Activated naive CD4-positive, alpha-beta T cell treated with Interleukin-2 at 50 U/mL for 16 hours (primary cell): Measurements from ENCODE around the gene GLMN.
"Not testable (repeated sequence)": the region's sequence is repeated elsewhere in the genome, so short reads cannot be mapped to it uniquely, and the experiment has no call there.

Experiments used
- DNase-seq: peaks from one replicate; pipeline ENCODE4 v3.0.0-alpha.2; 2020

GLMN gene

DNA sequence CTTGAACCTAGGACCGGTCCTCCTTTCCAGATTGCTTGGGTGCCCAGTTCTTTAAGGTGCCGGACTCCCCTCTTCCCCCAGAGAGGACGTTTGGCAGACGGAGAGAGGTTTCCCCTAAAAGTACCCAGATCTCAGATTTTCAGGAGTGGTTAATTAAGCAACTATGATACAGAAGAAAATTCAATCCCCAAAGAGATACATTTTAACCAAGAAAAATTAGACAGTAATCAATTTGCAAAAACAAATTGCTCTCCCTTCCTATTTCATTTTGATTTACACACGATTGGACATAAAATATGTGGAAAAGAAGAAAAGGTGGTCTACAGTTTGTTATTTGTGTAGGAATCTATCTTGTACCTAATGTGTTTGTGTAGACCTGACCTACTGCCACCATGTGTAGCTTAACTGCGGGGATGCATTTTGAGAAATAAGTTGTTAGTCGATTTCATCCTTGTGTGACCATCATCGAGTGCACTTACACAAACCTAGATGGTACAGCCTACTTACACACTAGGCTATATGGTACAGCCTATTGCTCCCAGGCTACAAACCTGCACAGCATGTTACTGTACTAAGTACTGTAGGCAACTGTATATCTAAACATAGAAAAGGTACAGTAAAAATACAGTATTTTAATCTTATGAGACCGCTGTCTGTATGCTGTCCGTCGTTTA is 827 bp upstream of the GLMN start:
- no peak for DNase-seq

DNA sequence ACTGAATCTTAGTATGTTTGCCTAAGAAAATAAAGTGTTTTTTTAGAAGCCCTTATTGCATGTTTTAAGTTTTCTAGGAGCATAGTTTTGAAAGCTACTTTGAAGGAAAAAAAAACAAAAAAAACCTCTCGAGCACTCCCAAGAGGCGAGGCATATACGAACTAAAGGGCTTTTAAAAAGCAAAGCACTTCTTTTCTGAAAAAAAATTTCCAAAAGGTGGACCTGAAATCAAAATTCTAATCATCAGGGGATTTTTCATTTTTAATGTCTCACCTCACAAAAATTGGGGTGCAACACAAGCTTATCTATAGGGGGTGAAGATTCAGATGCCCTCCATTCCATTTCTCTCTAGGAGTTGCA is 594 bp downstream of the GLMN start:
- no peak for DNase-seq

DNA sequence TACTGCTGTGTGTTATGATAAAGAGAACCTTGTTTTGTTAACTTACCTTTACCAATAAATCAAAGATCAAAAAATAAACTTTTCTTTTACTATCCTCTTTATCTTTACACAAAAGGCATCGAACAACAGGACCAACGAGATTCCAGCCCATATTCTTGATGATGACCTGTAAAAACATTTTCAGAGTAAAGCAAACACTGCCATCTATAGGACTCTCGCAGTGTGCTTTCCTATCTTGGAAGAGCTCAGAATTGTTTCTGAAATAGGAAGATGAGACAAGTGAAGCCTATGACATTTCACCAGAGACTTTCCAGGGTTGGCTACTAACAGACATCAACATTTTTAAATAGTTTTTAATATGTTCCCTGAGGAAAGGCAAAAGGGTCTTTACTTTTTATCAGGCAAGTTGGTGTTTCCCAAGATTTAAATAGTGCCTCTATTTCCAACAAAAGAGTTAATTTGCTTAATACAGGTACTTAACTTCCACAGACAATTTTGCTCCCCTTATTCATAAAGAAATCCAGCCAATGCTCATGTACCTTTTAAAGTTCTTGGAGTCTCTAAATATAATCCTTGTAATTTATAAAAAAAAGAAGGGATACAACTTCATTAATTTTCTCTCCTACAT is 7.3 kb downstream of the GLMN start:
- no peak for DNase-seq

DNA sequence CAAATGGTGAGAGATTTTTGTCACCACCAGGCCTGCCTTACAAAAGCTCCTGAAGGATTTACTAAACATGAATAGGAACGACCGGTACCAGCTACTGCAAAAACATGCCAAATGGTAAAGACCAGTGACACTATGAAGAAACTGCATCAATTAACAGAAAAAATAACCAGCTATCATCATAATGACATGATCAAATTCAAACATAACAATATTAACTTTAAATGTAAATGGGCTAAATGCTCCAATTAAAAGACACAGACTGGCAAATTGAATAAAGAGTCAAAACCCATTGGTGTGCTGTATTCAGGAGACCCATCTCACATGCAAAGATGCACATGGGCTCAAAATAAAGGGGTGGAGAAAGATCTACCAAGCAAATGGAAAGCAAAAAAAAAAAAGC is 17.4 kb downstream of the GLMN start:
- DNase-seq, result not testable (repeated sequence)

DNA sequence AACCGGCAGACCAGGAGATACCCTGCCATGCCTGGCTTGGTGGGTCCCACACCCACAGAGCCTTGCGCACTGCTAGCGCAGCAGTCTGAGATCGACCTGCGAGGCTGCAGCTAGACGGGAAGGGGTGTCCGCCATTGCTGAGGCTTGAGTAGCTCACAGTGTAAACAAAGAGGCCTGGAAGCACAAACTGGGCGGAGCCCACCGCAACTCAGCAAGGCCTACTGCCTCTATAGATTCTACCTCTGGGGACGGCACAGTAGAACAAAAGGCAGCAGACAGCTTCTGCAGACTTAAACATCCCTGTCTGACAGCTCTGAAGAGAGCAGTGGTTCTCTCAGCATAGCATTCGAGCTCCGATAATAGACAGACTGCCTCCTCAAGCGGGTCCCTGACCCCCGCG is 19.0 kb downstream of the GLMN start:
- DNase-seq, result not testable (repeated sequence)

DNA sequence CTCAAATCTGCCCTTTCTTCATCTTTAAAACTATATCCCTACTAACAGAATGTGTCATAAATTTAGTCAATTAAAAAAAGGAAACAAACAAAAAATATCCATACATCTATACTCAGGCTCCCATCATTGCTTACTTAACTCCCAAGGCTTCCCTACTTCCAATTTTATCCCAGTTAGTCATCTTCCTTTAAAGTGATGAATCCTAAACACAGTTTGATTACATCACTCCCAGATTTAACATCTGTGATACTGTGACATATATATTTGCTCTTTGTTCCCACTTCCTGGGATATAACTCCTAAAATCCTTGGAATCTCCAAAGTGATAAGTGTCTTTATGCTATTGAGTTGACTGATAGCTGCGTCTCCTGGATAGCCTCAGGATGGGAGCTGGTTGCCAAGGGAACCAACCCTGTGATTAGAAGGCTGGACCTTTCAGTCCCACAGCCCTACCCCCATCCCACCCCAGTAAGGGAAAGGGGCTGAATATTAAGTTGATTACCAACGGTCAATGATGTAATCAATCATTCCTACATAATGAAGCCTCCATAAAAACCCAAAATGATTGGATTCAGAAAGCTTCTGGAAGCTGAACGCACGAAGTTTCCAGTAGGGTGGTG is 21.6 kb downstream of the GLMN start:
- DNase-seq, result no peak

DNA sequence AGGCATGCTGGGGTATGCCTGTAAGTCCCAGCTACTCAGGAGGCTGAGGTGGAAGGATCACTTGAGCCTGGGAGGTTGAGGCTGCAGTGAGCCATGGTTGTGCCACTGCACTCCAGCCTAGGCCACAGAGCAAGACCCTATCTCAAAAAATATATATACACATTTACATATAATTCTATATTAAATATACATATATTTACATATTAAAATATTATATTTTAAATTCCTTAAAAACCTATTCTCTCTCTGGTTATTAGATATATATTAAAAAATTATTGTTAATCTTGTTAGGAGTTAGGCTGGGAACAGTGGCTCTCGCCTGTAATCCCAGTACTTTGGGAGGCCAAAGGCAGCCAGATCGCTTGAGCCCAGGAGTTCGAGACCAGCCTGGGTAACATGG is 22.7 kb downstream of the GLMN start:
- DNase-seq, result no peak

DNA sequence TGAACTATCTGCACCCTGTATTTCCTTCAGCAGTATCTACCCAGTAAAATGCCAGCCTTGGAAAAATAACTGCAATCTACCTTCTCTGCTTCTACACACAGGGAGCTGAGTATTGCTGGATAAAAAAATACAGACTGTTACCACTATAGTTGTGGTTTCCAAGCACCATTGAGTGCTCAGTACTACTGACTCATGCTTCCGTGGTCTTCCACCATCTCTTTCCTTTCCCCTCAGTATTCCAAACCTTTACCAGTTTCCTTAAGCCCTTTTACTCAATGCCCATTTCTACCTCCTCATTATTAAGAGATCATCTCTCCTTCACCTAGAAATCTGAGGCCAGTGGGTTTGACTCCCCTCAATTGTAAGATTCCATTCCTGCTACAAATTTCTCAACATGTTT is 23.8 kb downstream of the GLMN start:
- DNase-seq, result no peak

DNA sequence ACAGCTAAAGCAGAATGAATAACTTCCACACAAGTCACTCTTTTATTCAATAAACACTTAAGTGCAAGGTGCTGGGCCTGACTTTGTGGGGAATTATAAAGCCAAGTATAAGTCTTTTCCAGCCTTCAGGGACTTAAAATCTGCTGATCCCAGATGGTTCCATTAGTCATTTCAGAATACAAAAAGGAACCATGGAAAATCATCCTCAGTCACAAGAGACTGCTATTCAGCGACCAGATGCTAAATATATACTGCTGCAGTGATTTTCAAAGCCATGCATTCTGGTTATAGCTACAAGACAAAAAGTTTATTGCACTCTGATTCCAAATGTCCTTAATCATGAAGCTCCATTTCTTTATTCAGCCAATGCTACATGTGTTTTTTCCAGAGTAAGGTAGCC is 25.7 kb downstream of the GLMN start:
- no peak for DNase-seq

DNA sequence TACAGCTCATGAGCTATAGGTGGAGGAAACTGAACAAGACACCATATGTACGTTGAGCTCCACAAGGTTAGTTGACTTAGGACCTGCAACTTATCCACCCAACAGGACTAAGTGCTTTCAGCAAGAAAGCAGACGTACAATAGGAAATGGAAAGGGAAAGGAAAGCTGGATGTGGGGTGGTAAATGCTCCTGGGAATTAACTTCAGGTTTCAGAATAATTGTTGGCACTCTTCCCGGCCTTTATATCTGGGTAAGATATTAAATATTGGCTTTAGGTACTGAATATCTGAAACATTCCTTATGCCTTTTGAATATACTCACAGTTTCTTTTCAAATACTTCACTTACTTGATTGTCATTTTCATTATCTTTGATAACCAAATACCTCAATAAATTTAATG is 36.3 kb downstream of the GLMN start:
- DNase-seq, result no peak

DNA sequence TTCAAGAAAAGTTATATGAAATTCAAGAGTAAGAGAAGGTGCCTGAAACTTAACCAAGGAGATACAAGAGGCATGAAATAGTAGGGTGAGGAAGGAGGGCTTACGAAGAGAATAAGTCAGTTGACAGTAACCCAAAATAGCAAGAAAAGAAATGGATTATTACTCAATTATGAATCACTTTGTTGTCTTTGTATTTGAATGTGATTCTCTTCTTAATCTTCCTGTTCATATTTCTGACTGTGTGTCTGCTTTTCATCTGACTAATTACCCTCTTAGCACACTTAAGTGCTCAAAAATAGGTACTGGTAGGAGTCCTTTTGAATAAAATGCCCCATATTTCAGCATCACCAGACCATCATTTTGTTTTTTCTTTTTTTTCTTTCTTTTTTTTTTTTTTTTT is 39.4 kb downstream of the GLMN start:
- DNase-seq, result no peak

DNA sequence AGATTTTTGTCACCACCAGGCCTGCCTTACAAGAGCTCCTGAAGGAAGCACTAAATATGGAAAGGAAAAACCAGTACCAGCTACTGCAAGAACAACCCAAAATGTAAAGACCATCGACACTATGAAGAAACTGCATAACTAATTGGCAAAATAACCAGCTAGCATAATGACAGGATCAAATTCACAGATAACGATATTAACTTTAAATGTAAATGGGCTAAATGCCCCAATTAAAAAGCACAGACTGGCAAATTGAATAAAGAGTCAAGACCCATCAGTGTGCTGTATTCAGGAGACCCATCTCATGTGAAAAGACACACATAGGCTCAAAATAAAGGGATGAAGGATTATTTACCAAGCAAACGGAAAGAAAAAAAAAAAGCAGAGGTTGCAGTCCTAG is 44.1 kb downstream of the GLMN start:
- DNase-seq, result not testable (repeated sequence)

DNA sequence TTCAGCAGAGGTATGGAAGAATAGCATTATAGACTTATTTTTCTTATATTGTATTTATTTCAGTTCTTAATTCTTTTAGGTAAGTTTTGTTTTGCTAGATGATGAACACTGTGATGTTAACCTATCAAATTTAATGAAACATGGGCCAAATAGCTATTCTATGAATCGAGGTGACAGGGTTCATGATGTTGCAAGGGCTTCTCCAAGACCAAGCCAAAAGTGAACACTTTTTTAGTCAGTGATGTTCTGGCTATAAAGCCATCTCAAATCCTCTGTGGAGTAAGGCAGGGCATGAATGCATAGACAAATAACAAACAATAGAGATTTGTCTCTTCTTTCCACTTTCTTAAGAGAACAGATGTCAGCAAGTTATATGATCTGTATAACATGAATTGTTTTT is 54.4 kb downstream of the GLMN start:
- DNase-seq, result no peak

DNA sequence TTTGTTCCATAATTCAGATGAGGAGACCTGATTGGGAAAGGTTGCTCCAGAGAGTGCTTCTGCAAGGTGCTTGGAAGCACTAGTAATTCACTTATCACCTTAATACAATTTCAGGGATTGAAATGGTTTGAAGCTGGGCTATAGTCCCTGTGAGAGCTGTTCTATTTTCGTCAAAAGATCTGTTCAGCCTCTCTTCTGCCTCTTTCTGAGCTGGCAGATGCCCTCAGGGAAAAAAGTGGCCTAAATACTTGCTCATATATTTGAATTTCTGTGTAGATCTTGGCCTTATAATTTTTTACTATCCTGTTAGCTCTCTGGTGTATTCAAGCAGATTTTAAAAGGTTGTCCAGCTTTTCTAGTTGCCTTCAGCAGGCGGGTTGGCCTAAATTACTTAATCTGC is 58.8 kb downstream of the GLMN start:
- DNase-seq, result no peak

DNA sequence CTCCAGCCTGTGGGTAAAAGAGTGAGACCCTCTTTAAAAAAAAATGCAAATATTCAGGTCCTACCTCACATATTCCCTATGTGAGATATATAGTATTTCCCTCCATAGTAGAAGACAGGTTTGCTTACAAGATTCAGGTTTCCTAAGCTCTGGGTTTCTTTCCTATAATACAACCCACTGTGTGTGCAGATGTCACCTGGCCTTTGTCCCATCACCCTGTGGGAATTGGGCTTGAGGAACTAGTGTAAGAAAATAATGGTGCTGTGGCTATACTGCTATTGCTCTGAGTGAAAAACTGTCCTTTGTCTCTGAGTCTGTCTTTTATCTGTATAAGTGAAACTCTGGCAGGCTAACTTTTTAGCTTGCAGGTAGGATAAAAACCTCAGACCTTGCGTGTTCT is 68.1 kb downstream of the GLMN start:
- DNase-seq, result no peak

DNA sequence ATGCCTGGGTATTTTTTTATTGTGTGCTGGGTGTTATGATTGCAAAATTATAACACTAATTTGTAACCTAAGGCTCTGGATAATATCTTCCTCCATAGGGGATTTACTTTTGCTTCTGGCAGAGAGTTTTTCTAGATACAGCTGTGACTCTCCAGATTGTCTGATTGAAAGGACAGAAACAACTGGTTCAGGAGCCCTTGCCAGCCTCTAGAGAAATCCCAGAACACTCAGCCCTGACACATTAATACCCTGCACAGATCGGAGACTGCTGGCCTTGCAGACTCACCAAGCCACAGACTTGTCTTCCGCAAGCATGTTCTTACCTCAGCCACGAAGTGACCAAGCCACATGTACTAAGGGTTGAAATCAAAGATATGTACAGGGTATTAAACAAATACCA is 70.4 kb downstream of the GLMN start:
- no peak for DNase-seq

DNA sequence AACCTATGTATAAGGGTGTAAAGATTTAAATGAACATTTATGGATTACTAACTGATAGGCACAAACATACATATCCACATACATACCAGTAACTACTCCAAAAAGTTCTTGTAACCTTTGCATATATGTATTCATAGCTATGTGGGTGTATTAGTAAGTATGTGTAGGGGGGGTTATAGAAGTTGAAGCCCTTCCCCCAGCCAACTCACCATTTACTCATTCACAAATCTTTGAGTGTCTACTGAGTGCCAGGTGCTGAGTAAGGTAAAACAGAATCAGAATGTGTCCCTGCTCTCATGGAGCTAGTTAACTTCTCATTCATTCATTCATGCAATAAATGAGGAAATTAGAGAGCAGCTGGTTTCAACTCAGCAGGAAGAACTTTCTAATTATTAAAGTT is 79.8 kb downstream of the GLMN start:
- no peak for DNase-seq

DNA sequence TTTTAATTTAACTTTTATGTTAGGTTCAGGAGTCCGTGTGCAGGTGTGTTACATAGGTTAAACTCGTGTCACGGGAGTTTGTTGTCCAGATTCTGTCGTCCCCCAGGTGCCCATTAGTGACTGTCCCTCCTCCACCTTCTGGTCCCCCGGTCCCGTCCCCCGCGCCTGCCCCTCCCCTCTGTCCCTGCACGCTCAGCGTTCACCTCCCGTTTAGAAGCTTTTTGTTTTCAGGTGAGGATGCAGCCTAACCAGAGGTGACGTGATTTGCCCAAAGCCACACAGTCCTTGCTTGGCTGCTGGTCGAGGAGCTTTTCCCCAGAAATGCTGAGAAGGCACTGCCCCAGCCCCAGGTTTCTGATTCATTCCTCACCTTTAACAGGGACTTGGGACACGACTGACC is 80.2 kb downstream of the GLMN start:
- DNase-seq, result no peak

DNA sequence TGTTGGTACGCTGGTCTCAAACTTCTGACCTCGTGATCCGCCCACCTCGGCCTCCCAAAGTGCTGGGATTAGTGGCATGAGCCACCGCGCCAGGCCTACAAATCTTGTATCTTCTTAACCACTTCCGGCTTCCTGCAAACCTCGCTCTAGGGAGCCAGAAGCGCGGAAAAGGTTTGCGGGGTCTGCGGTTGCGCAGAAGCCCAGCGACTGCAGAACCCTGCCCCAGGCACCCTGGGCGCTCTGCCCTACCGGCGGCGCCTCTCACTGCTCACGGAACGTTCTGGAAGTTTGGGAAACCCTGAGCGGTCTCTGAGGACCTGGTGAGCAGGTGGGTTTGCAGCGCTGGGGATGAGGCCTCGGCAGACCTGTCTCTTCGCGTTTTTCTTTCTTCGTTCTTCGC is 81.1 kb downstream of the GLMN start, which contains the start of gene C1orf146:
Gene C1orf146 (plus strand): TSS at position 195 of the 400 bp plus-strand sequence. CDS start 13,506 bp downstream, outside the sequence.
- no peak for DNase-seq

DNA sequence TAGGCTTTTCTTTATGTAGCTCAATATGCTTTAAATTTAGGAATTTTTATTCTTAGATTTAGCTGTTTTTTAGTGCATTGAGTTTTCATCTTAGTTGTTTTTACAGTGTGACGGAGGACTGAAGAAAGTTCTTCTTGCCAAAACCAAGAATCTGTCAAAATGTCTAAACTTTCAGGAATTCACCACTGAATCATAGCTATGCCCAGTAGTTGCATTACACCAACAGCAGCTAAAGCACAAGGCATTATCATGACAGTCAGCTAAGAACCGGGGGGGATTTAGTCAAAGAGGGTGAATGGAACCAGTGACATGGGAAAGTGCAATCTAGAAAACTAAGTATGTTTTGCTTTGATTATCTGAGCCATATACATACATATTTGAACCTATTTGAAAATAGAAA is 87.6 kb downstream of the GLMN start:
- DNase-seq, result no peak

DNA sequence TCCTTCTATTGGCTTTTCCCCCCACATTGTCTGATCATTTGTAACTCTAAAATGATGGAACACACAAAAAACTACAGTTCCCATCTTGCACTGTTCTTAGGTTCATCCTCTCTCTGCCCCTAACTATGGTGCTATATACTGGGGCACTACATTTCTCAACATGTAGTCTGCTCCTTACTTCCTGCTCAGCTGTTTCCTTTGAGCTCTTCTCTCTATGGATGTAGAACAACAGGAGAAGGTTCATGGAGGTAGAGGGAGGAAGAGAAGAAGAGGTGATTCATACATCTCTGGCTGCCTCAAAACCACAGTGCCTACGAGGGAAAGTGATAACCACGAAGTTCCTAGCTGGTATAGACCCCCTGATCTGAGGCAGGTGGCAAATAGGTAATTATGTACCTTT is 88.1 kb downstream of the GLMN start:
- DNase-seq, result no peak

DNA sequence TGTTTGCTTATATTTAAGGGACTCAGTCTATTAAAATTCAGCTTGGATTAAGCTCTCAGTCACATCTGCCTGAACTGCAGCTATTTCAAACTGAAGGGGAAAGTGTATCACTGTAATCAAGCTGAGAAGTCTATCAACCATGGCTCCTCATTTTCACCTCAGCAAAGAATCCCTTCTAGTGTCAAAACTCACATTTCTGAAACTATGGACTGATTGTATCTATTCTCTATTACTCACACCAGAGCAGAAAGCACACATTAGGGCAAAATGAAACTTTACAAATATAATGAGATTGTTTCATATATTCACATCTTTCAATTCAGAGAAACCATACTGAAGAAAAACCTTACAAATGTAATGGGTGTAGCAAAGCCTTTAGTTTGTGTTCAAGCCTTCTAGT is 95.7 kb downstream of the GLMN start:
- no peak for DNase-seq

DNA sequence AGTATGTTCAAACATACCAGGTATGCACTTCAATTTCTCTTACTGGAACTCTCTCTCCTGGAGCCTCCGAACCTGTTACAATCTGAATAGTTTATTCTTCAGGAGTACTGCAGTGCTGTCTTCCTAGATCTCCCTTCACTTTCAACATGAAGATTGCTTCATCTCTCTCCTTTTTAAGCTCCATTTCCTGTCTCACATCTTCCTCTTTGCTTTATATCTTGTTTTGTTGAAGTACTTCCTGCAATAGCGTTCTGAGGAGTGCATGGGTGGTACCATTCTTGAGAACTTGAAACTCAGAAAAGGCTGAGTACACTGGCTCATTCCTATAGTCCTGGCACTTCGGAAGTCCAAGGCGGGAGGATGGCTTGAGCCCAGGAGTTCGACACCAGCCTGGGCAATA is 96.8 kb downstream of the GLMN start:
- DNase-seq, result no peak
